GM21390 (cell line): ENCODE data around the gene EEFSEC.

Experiments
- ATAC-seq: cut with Tn5 transposase; IDR thresholded peaks from one replicate; pipeline ENCODE4 v1.9.1; 2021; ENCODE audit not compliant: unreplicated experiment

The EEFSEC gene

DNA sequence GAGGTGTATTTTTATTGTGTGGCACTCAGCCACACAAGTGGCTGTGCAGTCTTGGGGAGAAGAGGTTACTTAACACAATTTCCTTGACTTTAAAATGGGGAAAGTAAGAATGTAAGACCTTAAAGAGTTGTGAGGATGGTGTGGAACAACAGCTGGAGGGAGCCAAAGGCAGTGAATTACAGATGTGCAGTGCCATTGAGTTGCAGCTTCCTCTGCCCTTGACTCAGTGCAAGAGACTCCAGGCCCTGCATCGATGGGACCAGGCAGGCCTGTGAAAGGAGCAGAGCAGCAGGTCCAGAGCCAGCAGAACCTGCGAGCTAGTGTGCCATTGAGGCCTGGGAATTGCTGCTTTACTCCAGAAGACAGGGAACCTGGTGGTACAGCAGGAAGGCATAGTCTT lies 27.2 kb downstream of the EEFSEC start:
- no peak for ATAC-seq

DNA sequence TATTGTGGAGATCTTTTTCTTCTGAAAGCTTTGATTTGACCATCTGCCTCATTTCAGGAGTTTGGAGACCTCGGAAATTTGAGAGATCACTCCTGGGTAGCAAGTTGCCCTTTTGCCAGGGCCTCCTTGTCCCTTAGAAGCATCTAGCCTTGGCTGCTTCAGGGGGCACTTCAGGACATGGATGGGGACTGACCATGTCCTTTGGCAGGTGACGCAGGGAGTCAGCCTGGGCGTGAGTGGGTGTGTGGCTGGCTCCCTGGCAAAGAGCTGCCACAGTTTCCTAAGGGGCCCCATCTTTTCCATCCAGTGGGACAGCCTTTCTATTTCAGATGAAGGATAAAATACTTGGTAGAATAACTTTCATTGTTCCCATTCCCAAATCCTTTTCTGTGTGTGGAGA lies 27.6 kb downstream of the EEFSEC start:
- no peak for ATAC-seq

DNA sequence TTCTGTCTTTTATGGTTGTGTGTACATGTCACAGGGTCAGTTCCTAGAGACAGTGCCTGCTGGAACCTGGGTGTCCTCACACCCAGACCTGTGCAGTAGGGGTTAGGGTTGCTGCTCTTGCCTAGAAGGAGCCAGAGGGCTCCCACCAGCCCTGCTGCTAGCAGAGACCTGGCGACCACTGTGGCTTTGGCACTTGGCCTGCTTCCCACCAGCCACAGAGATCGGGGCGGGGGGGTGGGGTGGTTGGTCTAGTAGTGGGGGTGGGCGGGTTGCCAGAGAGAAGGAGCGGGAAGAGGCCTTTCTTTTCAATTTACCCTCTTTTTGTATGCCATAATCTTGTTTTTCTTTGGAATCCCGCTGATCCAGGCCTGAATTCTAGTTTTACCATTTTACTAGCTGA lies 29.4 kb downstream of the EEFSEC start:
- no peak for ATAC-seq

GRCh38 chr3:128185630-128186447 lies 32.6 kb downstream of the EEFSEC start:
- ATAC-seq: no peak

DNA sequence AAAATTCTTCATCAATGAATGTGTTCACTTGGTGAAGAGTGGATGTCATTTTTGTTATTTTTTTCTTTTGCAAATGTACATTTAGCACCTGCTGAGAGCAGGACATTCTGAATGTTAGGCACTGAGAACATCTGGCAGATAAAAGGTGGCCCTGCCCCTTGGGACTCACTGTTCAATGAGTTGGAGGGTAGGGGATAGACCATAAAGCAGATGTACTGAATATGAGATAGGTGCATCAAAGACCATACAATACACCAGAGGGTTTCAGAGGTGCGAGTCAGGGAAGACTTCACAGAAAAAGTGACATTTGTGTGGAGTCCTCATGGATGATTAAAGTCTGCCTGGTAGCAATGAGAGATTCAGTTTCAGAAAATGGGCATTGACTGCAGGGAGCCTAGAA lies 34.2 kb downstream of the EEFSEC start:
- no peak for ATAC-seq

- no peak for ATAC-seq
These were observed 35.0 kb downstream of the EEFSEC start for GRCh38 chr3:128188326-128188725.

- ATAC-seq: no peak
These were observed 35.7 kb downstream of the EEFSEC start for GRCh38 chr3:128188956-128189355.

DNA sequence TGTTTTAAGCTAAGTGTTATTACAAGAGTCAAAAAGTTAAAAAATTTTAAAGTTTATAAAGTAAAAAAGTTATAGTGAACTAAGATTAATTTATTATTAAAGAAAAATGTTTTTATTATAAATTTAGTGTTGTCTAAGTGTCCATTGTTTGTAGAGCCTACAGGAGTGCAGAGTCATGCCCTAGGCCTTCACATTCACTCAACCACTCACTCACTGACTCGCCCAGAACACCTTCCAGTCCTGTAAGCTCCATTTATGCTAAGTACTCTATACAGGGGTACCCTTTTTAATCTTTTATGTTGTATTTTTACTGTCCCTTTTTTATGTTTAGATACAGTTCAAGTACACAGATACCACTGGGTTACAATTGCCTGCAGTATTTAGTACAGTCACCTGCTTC lies 37.2 kb downstream of the EEFSEC start:
- no peak for ATAC-seq

DNA sequence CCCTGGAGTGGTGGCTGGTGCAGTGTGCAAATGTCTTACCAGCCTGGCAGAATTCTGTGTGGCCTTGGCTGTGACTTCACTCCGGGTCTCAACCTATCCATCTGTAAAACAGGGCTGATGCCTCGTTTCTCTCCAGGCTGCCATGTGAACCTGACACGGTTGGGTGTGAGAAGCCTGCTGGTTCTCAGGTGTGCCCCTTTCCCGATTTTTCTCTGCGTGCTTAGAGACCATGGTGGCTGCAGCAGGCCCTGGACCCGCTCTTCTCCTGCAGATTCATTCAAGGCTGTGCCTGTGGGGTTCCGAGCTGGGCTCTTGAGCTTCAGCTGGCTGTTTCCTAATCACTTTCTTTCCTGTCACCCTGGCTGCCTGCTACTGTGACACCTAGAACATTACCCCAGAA lies 38.9 kb downstream of the EEFSEC start:
- no peak for ATAC-seq

DNA sequence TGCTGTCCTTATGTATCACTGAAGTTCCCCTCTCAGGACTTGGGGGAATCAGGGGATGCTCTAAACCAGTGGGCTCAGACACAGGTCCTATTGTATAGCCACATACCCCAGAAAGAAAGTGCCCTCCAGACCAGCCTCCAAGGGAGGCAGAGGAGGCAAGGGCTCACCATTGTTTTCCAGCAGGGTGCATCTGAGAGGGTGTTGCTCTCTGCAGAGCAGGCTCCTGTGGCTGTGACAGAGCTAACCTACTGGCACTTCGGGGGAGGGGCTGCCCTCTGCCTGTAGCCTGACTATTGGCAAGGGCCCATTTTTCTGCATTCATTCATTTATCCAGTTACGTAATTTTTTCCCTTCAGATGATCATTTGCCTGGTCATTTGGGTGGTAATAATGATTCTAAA lies 39.9 kb downstream of the EEFSEC start:
- no peak for ATAC-seq

GRCh38 chr3:128194843-128195242 lies 41.6 kb downstream of the EEFSEC start:
- ATAC-seq: no peak

DNA sequence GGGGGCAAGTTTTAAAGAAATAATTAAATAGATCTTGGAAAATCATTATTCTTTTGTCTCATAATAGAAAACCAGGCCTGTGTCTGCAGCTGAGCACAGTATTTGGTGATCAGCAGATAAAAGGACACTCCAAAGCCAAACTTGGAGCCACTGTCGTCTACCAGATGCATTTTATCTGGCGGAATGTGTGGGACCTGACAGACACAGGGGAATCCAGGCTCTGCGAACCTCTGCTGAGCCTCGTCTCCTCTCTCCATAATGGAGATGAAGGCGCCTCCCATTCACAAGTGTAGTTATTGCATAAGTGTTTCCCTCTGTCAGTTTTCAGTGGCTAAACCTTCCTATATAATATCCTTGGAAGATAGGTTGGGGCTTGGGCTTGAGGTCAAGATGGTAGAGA lies 42.1 kb downstream of the EEFSEC start:
- ATAC-seq: no peak

DNA sequence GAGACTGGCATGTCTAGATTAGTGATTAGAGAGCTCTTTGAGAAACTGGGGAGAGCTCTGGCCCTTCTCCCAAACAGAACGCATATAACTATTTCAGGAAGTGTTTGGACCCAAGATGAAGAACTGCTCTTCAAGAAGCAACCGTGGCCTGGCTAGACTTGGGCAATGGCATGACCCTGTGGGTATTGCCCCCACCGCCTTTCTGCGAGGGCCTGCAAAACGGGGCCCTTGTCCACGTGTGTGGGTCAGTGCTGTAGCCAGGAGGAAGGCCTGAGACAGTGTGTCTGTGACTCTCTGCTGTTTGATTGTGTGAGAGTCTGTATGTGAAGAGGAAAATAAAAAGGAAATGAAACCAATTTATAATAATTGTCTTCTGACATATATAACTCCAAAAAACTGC lies 42.5 kb downstream of the EEFSEC start:
- no peak for ATAC-seq

- no peak for ATAC-seq
These were observed 43.4 kb downstream of the EEFSEC start for GRCh38 chr3:128196647-128197046.

DNA sequence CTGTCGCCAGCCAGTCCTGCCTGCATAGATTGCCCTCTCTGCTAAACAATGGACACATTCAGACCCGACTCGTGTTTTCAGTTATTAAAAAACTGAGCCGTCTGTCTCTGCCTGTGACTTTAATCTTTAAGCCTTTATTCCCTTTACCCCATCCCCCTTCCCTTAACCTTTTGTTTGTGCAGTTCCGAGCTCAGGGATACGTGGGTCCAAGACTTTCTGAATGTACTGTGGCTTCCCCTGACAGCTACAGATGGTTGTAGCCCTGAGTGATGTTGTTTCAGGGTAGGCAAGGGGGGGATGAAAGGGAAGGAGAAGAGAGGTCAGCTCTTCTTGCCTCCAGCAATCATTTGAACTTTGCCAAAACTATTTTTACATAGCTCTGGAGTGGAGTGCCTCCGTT lies 44.6 kb downstream of the EEFSEC start:
- ATAC-seq: no peak

DNA sequence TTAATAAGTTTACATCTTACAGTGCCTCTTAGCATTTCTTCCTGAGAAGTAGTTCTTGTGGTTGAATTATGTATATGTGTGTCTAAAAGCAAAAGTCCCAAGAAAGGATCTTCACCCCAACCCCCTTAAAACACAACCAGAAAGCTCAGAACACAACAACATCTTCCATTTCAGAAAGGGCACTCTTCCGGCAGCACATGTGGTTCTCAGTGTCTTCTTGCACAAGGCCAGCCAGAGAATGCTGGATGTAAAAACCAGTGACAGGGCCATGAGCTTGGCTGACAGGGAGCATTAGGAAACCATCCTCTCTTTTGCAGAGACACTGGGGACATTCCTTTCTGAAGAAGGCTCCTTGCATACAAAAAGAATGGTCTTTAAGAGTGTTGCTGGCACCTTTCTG lies 45.0 kb downstream of the EEFSEC start:
- no peak for ATAC-seq

- ATAC-seq: no peak
These were observed 45.8 kb downstream of the EEFSEC start for GRCh38 chr3:128199110-128199509.

GRCh38 chr3:128201158-128201755 lies 48.0 kb downstream of the EEFSEC start:
- ATAC-seq: no peak

DNA sequence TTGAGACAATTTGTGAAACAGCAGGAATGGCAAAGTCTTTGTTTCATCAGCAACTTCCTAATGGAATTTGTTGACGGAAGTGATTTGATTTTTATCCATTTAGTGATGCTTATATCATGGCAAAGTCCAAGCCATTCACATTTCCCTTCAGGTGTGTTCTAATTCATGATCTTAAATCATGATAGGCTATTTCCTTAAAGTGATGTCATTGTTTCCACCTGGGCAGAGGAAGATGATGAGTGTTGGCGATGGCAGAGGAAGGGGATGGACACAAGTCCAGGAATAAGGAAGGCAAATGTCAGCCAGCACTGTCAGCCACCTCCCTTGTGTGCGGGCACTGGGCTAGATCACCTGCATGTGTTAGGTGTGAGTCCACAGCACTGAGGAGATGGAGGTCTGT lies 49.9 kb downstream of the EEFSEC start:
- ATAC-seq: no peak

DNA sequence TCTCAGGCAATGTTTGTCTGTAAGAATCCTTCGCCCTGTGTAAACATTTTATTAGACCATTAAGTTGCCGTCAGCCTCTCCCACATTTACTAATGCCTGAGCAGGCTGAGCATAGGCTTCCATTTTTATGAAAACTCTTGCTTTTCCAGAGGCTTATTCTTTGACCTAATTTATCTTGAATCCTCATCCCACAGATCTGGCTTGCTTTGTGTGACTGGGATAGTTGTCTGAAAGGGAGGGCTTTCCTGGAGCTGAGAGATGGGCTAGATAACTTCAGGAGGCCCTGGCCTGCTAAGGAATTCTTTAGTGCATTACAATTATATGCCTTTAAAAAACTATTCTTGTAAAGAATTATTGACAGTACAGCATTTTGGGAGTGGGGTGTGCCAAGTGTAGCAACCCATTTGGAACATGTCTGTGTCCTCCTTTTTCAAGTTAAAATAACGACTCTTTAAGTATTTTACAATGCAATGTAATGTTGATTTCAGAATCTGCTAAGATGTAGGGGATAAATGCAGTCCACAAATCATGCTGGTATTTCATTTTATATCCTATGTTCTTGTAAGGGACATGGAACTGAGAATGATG lies 52.4 kb downstream of the EEFSEC start:
- ATAC-seq: no peak

GRCh38 chr3:128207951-128208350 lies 54.7 kb downstream of the EEFSEC start:
- no peak for ATAC-seq

GRCh38 chr3:128210711-128211110 lies 57.4 kb downstream of the EEFSEC start:
- no peak for ATAC-seq
